Measurements from ENCODE around the gene ARHGAP29. TPM values are rescaled to one million over a fixed set of nuclear protein-coding genes. Genes with fewer than 3 reads are reported as not detected.

ARHGAP29 gene
- total RNA-seq (2014; rRNA removed), result 17.9 and 18.1 TPM in 2 replicates
- polyA plus RNA-seq (2012), result 9.4 TPM

- peak; percentile 55 for DNase-seq (ENCODE audit: low read depth)
These were observed at the start of gene ARHGAP29 for GRCh38 chr1:94237291-94238226. ARHGAP29 (minus strand) TSS chr1:94237584; CDS start chr1:94231611, 5,973 bp downstream.

GRCh38 chr1:94286864-94287437, 49.6 kb upstream of the ARHGAP29 start:
- DNase-seq (ENCODE audit: low read depth), result no peak

- peak; percentile 47 for DNase-seq (ENCODE audit: low read depth)
These were observed 47.8 kb upstream of the ARHGAP29 start for GRCh38 chr1:94285031-94285654.

- DNase-seq (ENCODE audit: low read depth), result peak; percentile 58
These were observed 47.1 kb upstream of the ARHGAP29 start for GRCh38 chr1:94284476-94284875.

- no peak for DNase-seq (ENCODE audit: low read depth)
These were observed 46.1 kb upstream of the ARHGAP29 start for GRCh38 chr1:94283462-94283861.

GRCh38 chr1:94282143-94282711, 44.8 kb upstream of the ARHGAP29 start:
- DNase-seq (ENCODE audit: low read depth), result no peak

- DNase-seq (ENCODE audit: low read depth), result no peak
These were observed 44.2 kb upstream of the ARHGAP29 start for GRCh38 chr1:94281361-94282142.

GRCh38 chr1:94280541-94280940, 43.2 kb upstream of the ARHGAP29 start:
- no peak for DNase-seq (ENCODE audit: low read depth)

GRCh38 chr1:94279462-94279861, 42.1 kb upstream of the ARHGAP29 start:
- DNase-seq (ENCODE audit: low read depth), result no peak

GRCh38 chr1:94279038-94279437, 41.7 kb upstream of the ARHGAP29 start:
- peak; percentile 66 for DNase-seq (ENCODE audit: low read depth)

GRCh38 chr1:94276988-94277434, 39.6 kb upstream of the ARHGAP29 start:
- no peak for DNase-seq (ENCODE audit: low read depth)

GRCh38 chr1:94275083-94275482, 37.7 kb upstream of the ARHGAP29 start:
- DNase-seq (ENCODE audit: low read depth), result no peak

GRCh38 chr1:94274561-94274960, 37.2 kb upstream of the ARHGAP29 start:
- no peak for DNase-seq (ENCODE audit: low read depth)

- no peak for DNase-seq (ENCODE audit: low read depth)
These were observed 35.7 kb upstream of the ARHGAP29 start for GRCh38 chr1:94273111-94273510.

- no peak for DNase-seq (ENCODE audit: low read depth)
These were observed 35.0 kb upstream of the ARHGAP29 start for GRCh38 chr1:94272388-94272787.

GRCh38 chr1:94271373-94271772, 34.0 kb upstream of the ARHGAP29 start:
- no peak for DNase-seq (ENCODE audit: low read depth)

- DNase-seq (ENCODE audit: low read depth), result peak; percentile 77
These were observed 33.4 kb upstream of the ARHGAP29 start for GRCh38 chr1:94270801-94271203.

- no peak for DNase-seq (ENCODE audit: low read depth)
These were observed 32.5 kb upstream of the ARHGAP29 start for GRCh38 chr1:94269921-94270320.

- peak; percentile 48 for DNase-seq (ENCODE audit: low read depth)
These were observed 28.5 kb upstream of the ARHGAP29 start for GRCh38 chr1:94265906-94266305.

GRCh38 chr1:94265011-94265422, 27.6 kb upstream of the ARHGAP29 start:
- DNase-seq (ENCODE audit: low read depth), result no peak

All from LHCN-M2 (cell line).